ENCODE results near the gene FOXP1.

DNA sequence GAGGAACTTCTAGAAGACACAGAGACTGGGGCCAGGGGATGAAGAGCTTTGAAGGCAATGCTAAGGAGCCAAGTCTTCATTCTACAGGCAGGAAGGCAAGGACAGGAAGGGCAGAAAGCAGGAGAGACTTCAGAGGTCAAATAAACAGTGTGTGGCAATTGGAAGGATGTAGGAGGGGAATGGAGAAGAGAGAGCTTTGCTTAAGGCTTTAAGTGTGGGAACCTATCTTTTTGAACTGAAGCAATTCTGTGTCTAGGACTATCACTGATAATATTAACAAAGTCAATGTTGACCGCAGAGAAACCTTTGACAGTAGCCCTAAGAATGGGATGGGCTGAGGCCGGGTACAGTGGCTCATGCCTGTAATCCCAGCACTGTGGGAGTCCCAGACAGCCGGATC is 325.0 kb downstream of the FOXP1 start:
- no peak for TF ChIP-seq POLR2A (IDR thresholded peaks at IDR 0.05)
- TF ChIP-seq, protein P1, sequence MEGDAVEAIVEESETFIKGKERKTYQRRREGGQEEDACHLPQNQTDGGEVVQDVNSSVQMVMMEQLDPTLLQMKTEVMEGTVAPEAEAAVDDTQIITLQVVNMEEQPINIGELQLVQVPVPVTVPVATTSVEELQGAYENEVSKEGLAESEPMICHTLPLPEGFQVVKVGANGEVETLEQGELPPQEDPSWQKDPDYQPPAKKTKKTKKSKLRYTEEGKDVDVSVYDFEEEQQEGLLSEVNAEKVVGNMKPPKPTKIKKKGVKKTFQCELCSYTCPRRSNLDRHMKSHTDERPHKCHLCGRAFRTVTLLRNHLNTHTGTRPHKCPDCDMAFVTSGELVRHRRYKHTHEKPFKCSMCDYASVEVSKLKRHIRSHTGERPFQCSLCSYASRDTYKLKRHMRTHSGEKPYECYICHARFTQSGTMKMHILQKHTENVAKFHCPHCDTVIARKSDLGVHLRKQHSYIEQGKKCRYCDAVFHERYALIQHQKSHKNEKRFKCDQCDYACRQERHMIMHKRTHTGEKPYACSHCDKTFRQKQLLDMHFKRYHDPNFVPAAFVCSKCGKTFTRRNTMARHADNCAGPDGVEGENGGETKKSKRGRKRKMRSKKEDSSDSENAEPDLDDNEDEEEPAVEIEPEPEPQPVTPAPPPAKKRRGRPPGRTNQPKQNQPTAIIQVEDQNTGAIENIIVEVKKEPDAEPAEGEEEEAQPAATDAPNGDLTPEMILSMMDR (IDR thresholded peaks at IDR 0.05), result no peak
